SK-N-SH (cell line): ENCODE data around the gene IKZF5. TPM values are rescaled to one million over a fixed set of nuclear protein-coding genes. Genes with fewer than 3 reads are reported as not detected.

ENCODE experiments used
- CTCF ChIA-PET: fragments of 300-600, 350-600 bp; formaldehyde crosslinking; extraction: SDS; loops from one replicate; lab custom pipeline; 2021; lab: Yijun Ruan, JAX
- POLR2A ChIA-PET: fragments of 350-600 bp; sonication (Branson Sonifier 250); formaldehyde crosslinking; extraction: SDS; loops from one replicate; lab custom pipeline; 2020; ENCODE audit warnings: antibody characterized with exemption, inconsistent platforms; lab: Yijun Ruan, JAX
- DNase-seq: peaks from one replicate; pipeline ENCODE4 v3.0.0; 2012
- H2AFZ ChIP-seq: fragments of 200-600 bp; sonication (generic); 2 replicates; pipeline ENCODE4 v1.8.1; 2016; ENCODE audit warnings: antibody characterized with exemption, mild to moderate bottlenecking, low read depth
- H3F3A ChIP-seq: fragments of 200-600 bp; sonication (generic); replicated peaks from 2 replicates; pipeline ENCODE3; 2016; ENCODE audit warnings: antibody characterized with exemption, mild to moderate bottlenecking; ENCODE audit not compliant: insufficient read depth
- H3K27ac ChIP-seq, 2 experiments: fragments of 200-500 bp in 1 of 2; fragments of 200-600 bp in 1 of 2; sonication (Bioruptor generic) in 1 of 2; sonication (generic), shearing (Covaris generic) in 1 of 2; 2 replicates each; pipeline versions ENCODE4 v1.5.1 to v1.6.1; 2014 to 2016; ENCODE audit warnings: low read depth in 2 of 2, inconsistent platforms in 1 of 2, low read length in 1 of 2, mild to moderate bottlenecking in 1 of 2, mixed read lengths in 1 of 2
- H3K27me3 ChIP-seq: fragments of 200-600 bp; sonication (generic), shearing (Covaris generic); 2 replicates; pipeline ENCODE4 v1.6.1; 2016; ENCODE audit warnings: mixed run types; ENCODE audit not compliant: insufficient read depth
- H3K36me3 ChIP-seq, 2 experiments: fragments of 200-500 bp in 1 of 2; fragments of 200-600 bp in 1 of 2; sonication (Bioruptor generic) in 1 of 2; sonication (generic) in 1 of 2; replicated peaks in 1 of 2; 2 replicates each; pipeline versions ENCODE3 to v1.5.1; 2014 to 2016; ENCODE audit warnings: low read length in 1 of 2, mild to moderate bottlenecking in 1 of 2; ENCODE audit not compliant: insufficient read depth in 2 of 2, control insufficient read depth in 1 of 2
- H3K4me1 ChIP-seq, 2 experiments: fragments of 200-500 bp in 1 of 2; fragments of 200-600 bp in 1 of 2; sonication (Bioruptor generic) in 1 of 2; sonication (generic), shearing (Covaris generic) in 1 of 2; 2 replicates each; pipeline versions ENCODE4 v1.5.1 to v1.6.1; 2014 to 2016; ENCODE audit warnings: low read depth in 1 of 2, low read length in 1 of 2, mixed run types in 1 of 2; ENCODE audit not compliant: insufficient read depth in 2 of 2, control insufficient read depth in 1 of 2
- H3K4me2 ChIP-seq: fragments of 200-600 bp; sonication (generic), shearing (Covaris generic); 2 replicates; pipeline ENCODE4 v1.6.1; 2017; ENCODE audit warnings: mixed run types
- H3K4me3 ChIP-seq, 2 experiments: fragments of 200-500 bp in 1 of 2; fragments of 200-600 bp in 1 of 2; sonication (Bioruptor generic) in 1 of 2; sonication (generic), shearing (Covaris generic) in 1 of 2; 2 replicates each; pipeline versions ENCODE4 v1.5.1 to v1.8.1; 2014 to 2016; ENCODE audit warnings: low read depth in 2 of 2, inconsistent platforms in 1 of 2, low read length in 1 of 2, mild to moderate bottlenecking in 1 of 2, mixed read lengths in 1 of 2, moderate library complexity in 1 of 2
- H3K79me2 ChIP-seq: fragments of 200-600 bp; sonication (generic); 2 replicates; pipeline ENCODE4 v1.8.1; 2017; ENCODE audit warnings: mild to moderate bottlenecking; ENCODE audit not compliant: insufficient read depth
- H3K9ac ChIP-seq: fragments of 200-600 bp; sonication (generic); 2 replicates; pipeline ENCODE4 v1.6.1; 2017; ENCODE audit warnings: mixed run types
- H3K9me2 ChIP-seq: fragments of 200-600 bp; sonication (generic); 2 replicates; pipeline ENCODE4 v1.6.1; 2017; ENCODE audit warnings: mixed run types
- H3K9me3 ChIP-seq: fragments of 200-600 bp; sonication (generic); 2 replicates; pipeline ENCODE4 v1.6.1; 2017; ENCODE audit warnings: mixed run types, mild to moderate bottlenecking, moderate library complexity
- H4K20me1 ChIP-seq: fragments of 200-600 bp; sonication (generic); 2 replicates; pipeline ENCODE4 v1.6.1; 2017; ENCODE audit warnings: mild to moderate bottlenecking, mixed run types; ENCODE audit not compliant: insufficient read depth
- GABPA ChIP-seq: IDR thresholded peaks from 2 replicates; pipeline ENCODE4 v1.4.0; 2012; ENCODE audit warnings: low read depth, mild to moderate bottlenecking
- GATA2 ChIP-seq: sonication (generic); formaldehyde crosslinking; IDR thresholded peaks from 2 replicates; pipeline ENCODE4 v1.5.0; 2020; ENCODE audit warnings: mild to moderate bottlenecking, missing genetic modification reagents
- JUND ChIP-seq: IDR thresholded peaks from 2 replicates; pipeline ENCODE4 v1.4.0; 2012
- MAX ChIP-seq: IDR thresholded peaks from 2 replicates; pipeline ENCODE4 v1.4.0; 2012; ENCODE audit warnings: low read depth
- NRF1 ChIP-seq: IDR thresholded peaks from 2 replicates; pipeline ENCODE4 v1.6.1; 2012; ENCODE audit warnings: low read depth, mild to moderate bottlenecking, low read length
- RAD21 ChIP-seq: IDR thresholded peaks from 2 replicates; pipeline ENCODE4 v1.6.1; 2012; ENCODE audit warnings: mild to moderate bottlenecking, low read length
- RCOR1 ChIP-seq: fragments of 150-350 bp; IDR thresholded peaks from 2 replicates; pipeline ENCODE4 v1.6.1; 2017; ENCODE audit warnings: antibody characterized with exemption, low read length
- REST ChIP-seq: IDR thresholded peaks from 2 replicates; pipeline ENCODE4 v1.6.1; 2012; ENCODE audit warnings: mild to moderate bottlenecking, low read depth, low read length, moderate library complexity
- SIN3A ChIP-seq: IDR thresholded peaks from 2 replicates; pipeline ENCODE4 v1.6.1; 2012; ENCODE audit warnings: low read depth, mild to moderate bottlenecking, low read length, moderate library complexity, borderline replicate concordance
- SMC3 ChIP-seq: IDR thresholded peaks from 2 replicates; pipeline ENCODE4 v1.6.1; 2012; ENCODE audit warnings: low read depth, low read length, improper control_type of control experiment
- TAF1 ChIP-seq: IDR thresholded peaks from 2 replicates; pipeline ENCODE4 v1.6.1; 2012; ENCODE audit warnings: low read depth, mild to moderate bottlenecking, low read length, moderate library complexity, borderline replicate concordance
- USF1 ChIP-seq: IDR thresholded peaks from 2 replicates; pipeline ENCODE4 v1.4.0; 2012; ENCODE audit warnings: low read depth, borderline replicate concordance
- WGBS: methylation state at CpG from one replicate; pipeline ENCODE4 v1.1.6; 2017; ENCODE audit warnings: low lambda C conversion rate; 5-methylcytosine and 5-hydroxymethylcytosine counted together
- polyA plus RNA-seq, 3 experiments: library from polyadenylated mRNA; depleted of rRNA; stranded (reverse); fragments of >200 nt; gene quantifications; 2 replicates each; pipeline ENCODE4 v1.2.3, GENCODE V29; 2012

Gene IKZF5
- polyA plus RNA-seq, 1 of the 3 experiments (the other 2 are of a cell fraction): 2.9 TPM

GRCh38 chr10:122980209-122981065 is 28.2 kb downstream of the IKZF5 start, which contains the start of gene PSTK (continued):
- TF ChIP-seq USF1: no peak
- TF ChIP-seq GABPA: no peak
- peak; percentile 22; the same call in 1 of the 2 replicates for TF ChIP-seq SMC3
- 0 out of 2 replicates have a peak, but pooled peaks have one; percentile 33 for TF ChIP-seq REST
- peak; percentile 87 for TF ChIP-seq NRF1
- TF ChIP-seq TAF1: peak; percentile 70
- TF ChIP-seq RCOR1: 0 out of 2 replicates have a peak, but pooled peaks have one; percentile 44
- peak; percentile 26 for TF ChIP-seq RAD21
- peak; percentile 72 for TF ChIP-seq MAX
- no peak for TF ChIP-seq JUND
- 0 out of 2 replicates have a peak, but pooled peaks have one; percentile 27 for TF ChIP-seq GATA2

- Histone ChIP-seq H3K4me2 (no peak overlapping the region), H3K9me2 (no peaks in the 10 kb centered on the region), H3F3A (no peaks in the 10 kb centered on the region), H3K4me1 (peaks cover under 1% of the 10 kb centered on the region in 2 experiments; a peak in 2 of 4 replicates), H3K36me3 (no peaks in the 10 kb centered on the region), H2AFZ (no peak overlapping the region), H3K27me3 (no peaks in the 10 kb centered on the region), H3K79me2 (no peaks in the 10 kb centered on the region), H3K4me3 (no peak overlapping the region), H3K9ac (no peak overlapping the region), H4K20me1 (no peaks in the 10 kb centered on the region), H3K9me3 (no peaks in the 10 kb centered on the region), H3K27ac (no peak overlapping the region)
- ChIA-PET POLR2A (no interaction called here), CTCF (no interaction called here)
- TF ChIP-seq SIN3A: no peak
- TF ChIP-seq NRF1: no peak
- DNase-seq: no peak
- 45% methylated on average over 3 of the region's 3 CpGs for WGBS
These were observed 34.0 kb downstream of the IKZF5 start for GRCh38 chr10:122974543-122975064.
